Measurements from ENCODE around the gene CUL4B. TPM values are rescaled to one million over a fixed set of nuclear protein-coding genes. Genes with fewer than 3 reads are reported as not detected.
"Not testable (repeated sequence)": the region's sequence is repeated elsewhere in the genome, so short reads cannot be mapped to it uniquely, and the experiment has no call there.

The CUL4B gene
- 36.1 TPM for total RNA-seq

DNA sequence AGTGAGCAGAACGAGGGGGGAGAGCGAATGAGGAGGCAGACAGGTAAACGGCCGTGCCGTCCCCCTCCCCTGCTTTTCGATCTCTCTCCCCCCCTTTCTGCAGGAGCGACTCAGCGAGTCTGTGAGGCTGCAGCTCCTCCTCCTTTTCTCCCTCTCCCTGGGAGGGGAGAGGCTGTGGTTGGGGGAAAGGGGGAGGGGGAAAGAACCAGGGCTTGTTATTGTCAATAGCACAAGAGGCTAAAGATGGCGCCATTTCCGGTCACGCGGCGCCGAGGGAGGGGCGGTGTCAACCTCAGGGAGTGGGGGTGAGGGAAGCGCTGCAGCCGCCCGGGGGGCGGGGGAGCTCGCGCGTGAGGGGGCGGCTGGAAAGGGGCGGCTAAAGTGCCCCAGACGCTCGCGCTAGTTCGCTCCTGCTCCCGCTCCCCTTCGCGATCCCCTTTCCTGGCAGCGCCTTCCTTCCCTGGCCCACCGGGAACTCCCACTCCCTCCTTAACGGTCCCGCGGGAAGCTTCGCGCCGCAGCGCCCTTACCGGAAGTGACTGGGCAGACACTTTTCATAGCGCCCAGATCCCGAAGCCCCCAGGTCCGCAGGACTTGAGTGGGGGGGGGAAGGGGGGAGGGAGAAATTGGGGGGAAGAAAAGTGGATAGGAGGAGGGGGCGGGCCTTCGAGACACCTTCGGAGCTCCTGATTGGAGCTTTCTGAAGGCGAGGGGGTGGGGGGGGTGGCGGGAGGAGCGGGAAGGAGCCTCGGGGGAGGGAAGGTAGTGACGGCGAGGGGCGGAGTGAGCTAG, at the start of gene CUL4B:
Gene CUL4B, minus strand, starts transcription at position 121 of the 792 bp plus-strand sequence. CDS start 324 bp downstream, outside the sequence.
- peak; percentile 92 for DNase-seq (ENCODE audit: low spot score)

DNA sequence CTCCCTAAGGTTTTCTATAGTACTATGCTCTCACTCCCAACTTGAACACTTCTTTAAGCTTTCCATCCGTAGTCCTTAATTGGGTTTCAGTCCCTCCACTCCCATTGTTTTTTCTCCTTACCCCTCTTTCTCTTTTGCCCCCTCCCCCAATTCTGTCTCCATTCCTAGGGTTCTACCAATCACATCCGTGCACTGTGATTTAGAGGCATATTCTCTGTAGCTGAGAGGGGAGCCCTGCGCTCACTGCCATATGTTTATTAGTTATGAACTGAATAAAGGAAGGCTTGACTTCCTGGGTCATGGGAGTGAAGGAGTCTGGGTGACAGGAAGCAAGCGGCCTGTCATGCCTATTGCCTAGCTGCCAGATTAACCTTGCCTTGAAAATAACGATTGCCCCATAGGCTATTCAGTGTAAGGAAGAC, 43.6 kb upstream of the CUL4B start:
- DNase-seq (ENCODE audit: low spot score): no peak

DNA sequence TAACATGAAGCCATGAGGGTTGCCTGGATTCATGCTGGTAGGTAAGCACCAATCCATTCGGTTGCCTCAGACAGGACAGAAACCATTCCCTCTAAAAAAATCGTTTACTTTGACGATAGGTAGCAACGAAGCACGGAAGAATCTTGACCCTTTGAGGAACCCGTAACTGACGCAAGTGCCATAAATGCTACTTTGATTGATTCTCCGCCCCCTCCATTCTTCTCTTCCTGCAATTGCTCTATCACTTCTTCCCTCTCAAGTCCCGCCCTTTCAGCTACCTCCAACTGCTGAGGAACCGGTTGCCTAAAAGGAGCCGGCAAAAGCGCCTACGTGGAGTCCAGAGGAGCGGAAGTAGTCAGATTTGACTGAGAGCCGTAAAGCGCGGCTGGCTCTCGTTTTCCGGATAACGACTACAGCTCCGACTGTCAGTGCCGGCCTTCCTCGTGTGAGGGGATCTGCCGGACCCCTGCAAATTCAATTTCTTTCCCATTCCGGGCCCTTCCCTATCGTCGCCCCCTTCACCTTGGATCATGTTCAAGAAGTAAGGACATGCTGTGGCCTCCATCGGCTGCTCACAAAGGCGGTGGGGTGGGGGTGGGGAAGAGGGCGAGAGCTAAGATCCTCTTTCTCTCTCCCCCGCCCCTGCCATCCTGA, 43.1 kb upstream of the CUL4B start, which contains the start of gene MCTS1:
Gene MCTS1, plus strand, starts transcription at position 395 of the 654 bp plus-strand sequence. Its CDS starts 136 bp downstream, at position 531.
- peak; percentile 86 for DNase-seq (ENCODE audit: low spot score)

DNA sequence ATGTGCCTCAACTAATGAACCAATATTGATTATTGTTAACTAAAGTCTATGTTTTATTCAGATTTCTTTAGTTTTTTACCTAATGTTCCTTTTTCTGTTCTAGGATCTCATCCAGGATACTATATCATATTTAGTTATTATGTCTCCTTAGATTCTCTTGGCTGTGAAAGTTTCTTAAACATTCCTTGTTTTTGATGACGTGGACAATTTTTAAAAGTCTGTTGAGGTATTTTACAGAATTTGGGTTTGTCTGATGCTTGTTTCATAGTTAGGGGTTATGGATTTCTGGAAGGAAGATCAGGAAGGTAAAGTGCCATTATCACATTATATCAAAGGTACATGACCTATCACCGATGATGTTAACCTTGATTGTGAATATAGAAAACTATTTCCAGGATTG, 24.9 kb upstream of the CUL4B start:
- no peak for DNase-seq (ENCODE audit: low spot score)

DNA sequence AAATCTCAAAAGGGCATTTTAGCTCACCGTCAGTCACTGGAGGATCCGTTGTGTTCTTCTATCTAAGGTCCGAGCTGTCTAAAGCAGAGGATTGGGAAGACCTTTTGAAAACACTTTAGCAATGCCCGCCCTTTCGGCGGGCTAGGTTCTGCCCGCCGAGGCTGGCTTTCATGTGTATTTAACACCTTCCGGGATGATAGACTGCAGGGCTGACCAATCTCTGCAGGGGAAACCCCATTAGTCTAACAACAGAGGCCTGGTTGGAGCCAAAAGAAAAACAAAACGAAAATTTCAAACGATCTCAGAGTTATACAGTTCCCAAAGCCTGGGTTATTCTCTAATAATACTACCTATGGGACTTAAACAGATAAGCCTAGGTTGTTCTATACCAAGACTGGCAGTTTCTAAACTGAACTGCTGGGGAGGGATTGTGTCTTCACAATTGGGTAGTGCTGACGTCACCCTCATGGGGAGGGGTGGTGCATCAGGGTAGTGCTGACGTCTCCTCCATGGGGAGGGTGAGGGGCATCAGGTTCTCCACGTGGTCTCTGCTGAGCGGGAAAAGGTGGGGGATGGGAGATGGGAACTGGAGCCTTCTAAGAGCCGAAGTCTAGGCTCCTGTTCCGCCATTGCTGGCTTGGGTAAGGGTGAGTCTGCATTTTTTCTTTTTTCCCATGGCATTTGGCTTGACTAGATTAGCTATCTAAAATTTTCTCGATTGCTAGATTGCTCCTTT, 14.8 kb upstream of the CUL4B start:
- DNase-seq (ENCODE audit: low spot score): no peak

DNA sequence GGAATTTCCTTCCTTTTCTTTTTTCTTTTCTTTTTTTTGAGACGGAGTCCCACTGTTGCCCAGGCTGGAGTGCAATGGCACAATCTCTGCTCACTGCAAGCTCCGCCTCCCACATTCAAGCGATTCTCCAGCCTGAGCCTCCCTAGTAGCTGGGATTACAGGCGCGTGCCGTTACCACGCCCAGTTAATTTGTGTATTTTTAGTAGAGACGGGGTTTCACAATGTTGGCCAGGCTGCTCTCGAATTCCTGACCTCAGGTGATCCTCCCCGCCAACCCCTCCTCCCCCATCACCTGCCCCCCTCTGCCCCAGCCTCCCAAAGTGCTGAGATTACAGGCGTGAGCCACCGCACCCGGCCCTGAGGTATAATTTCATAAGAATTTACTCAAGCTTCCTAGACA, 13.0 kb upstream of the CUL4B start:
- not testable (repeated sequence) for DNase-seq (ENCODE audit: low spot score)

DNA sequence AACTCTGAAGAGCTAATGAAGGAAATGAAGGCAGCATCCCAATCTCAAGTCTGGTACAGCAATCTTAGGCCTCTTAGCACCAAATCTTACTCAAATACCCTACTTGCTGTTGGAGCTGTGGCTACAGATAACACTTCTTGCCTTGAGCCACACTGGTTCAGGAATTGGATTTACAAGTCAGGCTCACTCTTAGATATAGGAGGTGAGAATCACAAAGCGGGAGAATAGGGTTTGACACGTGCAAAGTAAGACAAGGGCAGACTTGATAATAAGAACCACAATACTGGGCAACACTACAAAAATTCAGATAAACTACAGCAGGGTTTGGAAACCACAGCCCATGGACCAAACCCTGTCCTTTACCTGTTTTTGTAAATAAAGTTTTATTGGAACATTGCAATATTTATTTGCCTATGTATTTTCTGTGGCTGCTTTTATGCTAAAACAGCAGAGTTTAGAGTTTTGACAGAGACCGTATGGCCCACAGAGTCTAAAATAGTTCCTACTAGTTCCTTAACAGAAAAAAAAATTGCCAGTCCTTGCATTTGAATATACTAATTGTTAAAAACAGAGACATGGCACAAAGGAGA, 9.3 kb upstream of the CUL4B start:
- no peak for DNase-seq (ENCODE audit: low spot score)

DNA sequence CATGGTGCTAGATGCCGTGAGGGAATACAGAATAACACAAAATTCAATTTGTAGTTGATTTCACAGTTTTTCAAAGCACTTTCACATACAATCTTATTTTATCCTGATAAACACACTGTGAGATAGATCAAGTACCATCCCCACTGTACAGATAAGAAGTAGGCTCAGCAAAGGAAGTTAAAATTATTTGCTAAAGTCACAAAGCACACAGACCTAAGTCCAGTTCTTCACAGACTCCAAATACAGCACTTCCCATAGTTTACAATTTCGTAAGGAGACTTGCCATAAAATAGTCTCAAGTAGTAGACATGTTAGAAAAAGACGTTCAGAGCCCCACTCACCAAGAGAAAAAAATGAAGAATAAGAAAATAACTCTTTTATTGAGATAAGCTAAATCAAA, 7.8 kb upstream of the CUL4B start:
- no peak for DNase-seq (ENCODE audit: low spot score)

DNA sequence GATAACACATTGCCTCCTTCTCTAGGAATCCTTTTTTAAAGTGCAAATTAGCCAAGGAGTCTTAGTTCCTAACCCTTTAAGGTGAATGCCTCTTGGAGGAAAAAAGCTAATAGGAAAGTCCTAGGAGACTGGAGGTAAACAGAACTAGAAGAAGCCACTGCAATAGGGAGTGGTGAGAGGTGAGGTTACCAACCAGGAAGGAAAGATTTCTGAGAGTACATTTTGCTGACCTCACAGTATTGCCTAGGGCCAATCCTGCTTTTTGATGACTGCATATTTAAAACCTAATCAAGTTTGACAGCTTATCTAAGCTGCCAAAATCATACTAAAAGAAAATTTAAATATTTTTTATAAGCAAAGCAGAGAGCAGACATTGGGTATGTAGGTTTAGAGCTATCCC, 7.3 kb upstream of the CUL4B start:
- DNase-seq (ENCODE audit: low spot score): no peak

DNA sequence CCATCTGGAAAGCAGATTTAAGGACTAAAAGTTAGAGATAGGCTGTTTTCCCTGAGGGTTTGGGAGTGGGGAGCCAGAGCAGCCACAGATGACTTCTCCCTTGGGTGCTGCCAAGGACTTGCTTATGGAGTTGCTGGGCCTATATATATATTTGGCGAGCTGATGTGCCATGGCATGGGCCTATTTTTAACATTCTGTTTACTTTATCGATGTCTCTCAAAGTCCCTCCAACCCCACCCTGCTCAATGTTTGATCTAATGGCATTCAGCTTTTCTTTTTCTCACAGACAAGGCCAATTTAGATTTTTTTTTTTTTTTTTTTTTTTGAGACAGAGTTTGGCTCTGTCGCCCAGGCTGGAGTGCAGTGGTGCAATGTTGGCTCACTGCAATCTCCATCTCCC, 6.1 kb upstream of the CUL4B start:
- no peak for DNase-seq (ENCODE audit: low spot score)

DNA sequence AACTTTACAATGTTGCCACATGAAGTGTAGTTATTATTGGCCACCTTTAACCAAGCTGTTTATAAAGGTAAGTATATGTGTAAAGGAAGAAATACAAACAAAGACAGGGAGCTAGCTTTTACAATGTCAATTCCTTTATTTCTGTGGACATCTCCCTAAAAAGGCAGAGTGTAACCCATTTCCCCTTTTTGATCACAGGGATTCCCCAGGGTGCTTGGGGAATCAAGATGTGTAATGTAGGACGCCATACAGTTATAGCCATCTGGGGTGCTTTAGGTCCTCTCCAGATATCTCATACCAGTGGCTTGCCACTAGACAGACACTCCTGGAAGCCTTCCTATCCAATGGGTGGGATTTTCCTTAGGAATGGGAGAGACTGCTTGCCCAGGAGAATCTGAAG, 4.2 kb upstream of the CUL4B start:
- no peak for DNase-seq (ENCODE audit: low spot score)

DNA sequence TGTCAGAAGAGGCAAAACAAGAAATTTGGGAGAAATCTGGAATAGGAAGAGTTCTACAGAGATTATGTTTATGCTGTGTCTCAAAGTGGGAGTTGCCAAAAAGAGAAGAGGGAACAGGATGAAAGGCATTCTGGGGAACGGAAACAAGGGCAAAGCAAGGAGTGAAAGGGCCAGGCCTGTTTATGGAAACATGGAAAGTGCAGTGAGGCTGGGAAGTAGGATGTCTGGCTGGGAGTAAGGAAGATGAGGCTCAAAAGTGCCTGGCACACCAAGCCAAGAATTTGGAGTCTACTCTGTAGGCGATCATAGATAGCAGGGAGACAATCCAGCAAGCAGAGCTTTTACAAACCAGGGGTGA, 1.8 kb upstream of the CUL4B start:
- DNase-seq (ENCODE audit: low spot score): no peak

DNA sequence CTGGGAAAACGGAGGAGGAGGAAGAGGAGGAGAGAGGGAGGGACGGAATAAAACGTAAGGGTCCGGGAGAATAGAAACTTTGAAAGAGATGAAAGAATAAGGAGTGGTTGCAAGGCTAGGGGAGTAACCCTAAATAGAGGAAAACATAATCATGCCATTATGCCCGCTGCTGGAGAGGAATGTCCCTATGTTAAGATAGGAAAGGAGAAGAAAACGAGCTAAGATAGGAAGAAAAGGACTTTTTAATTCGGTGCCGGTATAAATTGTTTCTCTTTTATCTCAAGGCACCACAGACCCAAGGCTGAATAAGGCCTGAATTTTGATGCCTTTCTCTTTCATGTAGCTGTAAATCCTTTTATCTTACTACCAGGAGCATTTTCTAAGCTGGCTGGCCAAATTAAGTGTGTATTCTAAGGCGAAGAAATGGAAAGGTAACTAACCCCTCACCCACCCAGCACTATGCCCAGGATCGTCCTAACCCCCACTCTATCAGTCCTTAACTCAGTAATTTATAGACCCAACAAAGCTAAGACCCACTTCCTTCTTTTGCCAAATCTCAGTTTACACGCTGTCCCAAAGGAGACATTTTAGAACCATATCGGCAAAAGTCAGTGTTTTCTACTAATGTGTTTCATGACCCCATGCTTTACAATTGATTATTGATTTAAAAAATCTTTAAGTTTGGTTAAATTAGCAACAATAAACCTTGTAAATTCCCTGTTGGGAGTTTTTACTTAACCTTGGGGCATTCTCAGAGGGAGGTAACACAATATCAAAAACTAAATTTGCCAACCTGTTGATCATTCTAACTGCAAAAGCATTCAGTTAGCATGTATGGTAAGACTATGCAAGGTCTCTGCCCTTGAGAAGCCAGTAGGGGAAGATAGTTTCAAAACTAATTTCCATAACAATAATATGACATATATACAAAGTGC, 1.1 kb upstream of the CUL4B start:
- DNase-seq (ENCODE audit: low spot score): no peak

DNA sequence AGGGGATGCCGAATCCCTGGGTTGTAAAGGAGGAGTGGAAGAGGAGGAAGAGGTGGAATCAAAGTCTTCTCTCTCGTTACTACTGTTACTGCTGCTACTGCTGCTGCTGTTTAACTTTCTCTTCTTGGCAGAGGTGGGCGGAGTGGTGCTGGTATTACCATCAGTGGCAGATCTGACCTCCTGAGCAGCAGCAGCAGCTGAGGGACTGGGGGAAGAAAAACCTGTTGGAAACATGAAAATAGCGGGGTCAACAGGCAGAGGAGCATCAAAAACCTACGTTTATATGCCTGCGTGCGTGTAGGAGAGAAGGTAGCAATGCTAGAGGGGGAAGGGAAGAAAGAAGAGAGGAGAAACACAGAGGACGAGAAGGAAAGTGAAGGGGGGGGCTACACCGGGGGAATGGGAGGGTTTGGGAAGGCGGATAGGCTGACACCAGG, 339 bp downstream of the CUL4B start:
- DNase-seq (ENCODE audit: low spot score): peak; percentile 16

DNA sequence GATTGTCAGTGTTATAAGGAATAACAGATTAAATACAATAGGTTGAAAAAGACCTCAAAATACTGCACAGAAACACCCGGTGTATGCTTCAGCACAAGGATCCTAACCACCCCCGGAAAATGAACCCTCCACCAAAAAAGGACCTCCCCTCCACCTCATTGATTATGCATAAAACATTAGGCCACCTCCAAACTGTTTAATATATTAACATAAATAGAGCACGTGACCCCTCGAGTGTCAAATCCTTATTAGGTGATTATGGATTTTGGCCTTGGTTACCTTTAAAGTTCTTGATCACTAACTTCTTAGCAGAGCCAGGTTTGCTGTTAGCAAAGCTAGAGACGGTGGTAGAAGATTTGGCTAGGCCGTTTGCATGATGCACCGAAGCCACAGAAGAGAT, 958 bp downstream of the CUL4B start:
- no peak for DNase-seq (ENCODE audit: low spot score)

DNA sequence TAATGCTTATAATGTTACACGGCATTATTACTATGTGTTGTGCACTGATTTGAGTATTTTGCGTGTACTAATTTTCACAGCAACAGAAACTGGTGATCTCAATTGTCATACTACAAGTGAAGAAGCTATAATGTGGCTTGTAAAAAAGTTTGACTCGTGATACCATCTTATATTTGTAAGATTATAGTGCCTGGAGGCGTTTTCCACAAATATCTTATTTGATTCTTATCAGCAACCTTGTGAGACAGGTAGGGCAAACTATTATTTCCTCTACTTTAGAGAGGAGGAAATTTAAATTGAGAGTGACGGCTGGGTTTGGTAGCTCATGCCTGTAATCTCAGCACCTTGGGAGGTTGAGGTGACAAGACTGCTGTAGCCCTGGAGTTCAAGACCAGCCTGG, 4.5 kb downstream of the CUL4B start:
- DNase-seq (ENCODE audit: low spot score): no peak

DNA sequence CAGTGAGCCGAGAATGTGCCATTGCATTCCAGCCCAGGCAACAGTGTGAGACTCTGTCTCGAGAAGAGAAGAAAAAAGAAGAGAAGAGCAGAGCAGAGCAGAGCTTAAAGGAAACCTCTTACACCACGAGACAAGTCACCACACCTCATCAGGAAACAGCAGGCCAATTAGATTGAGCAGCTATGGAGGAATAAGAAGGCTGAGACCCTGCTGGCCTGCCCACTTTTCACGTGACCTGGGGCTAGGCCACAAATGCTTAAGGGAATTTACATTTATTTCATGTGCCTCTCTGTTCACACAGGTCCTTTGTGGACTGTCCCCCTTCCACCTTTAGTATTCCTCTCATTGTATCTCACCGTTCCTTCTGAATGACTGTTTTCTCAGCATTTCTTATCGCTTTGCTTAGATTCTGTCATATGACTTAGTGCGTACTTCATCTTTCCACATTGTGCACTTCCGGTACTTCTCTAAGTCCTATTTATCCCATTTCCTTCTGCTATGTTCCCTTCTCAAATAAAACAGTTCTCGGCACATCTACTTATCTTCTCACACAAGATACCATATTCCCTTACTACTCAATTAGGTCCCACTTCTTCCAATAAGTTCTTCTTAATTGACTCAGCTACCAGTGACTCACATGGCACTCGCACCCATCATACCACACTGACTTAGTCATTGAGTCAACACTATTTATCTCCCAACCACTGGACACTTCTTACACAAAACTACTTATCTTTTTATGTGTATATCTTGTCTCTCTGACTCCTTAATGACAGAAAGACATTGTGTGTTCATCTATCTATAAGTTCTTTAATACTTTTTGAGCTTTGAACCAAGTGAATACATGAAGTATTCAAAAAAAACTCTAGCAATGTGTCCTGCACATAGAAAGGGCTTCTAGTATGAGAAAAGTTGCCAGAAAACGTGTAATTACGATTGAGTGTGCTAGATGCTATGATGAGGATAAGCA, 11.0 kb downstream of the CUL4B start:
- DNase-seq (ENCODE audit: low spot score): no peak

DNA sequence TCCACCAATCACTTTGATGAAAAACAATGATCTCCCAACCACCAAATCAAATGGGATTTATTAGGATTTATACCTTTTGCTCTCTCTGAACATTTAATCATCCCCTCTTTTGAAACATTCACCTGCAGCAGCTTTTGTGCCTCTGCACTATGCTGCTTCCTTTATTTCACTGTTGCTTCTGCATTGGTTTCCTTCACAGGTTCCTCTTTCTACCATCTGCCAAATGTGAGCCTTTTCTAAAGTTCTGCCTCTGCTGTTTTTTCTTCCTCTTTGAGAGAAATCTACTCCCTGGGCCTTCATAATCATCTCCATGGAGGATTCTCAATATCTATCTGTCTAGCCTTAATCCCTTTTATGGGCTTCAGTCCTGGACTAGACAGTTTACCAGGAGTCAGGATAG, 24.7 kb downstream of the CUL4B start:
- no peak for DNase-seq (ENCODE audit: low spot score)

DNA sequence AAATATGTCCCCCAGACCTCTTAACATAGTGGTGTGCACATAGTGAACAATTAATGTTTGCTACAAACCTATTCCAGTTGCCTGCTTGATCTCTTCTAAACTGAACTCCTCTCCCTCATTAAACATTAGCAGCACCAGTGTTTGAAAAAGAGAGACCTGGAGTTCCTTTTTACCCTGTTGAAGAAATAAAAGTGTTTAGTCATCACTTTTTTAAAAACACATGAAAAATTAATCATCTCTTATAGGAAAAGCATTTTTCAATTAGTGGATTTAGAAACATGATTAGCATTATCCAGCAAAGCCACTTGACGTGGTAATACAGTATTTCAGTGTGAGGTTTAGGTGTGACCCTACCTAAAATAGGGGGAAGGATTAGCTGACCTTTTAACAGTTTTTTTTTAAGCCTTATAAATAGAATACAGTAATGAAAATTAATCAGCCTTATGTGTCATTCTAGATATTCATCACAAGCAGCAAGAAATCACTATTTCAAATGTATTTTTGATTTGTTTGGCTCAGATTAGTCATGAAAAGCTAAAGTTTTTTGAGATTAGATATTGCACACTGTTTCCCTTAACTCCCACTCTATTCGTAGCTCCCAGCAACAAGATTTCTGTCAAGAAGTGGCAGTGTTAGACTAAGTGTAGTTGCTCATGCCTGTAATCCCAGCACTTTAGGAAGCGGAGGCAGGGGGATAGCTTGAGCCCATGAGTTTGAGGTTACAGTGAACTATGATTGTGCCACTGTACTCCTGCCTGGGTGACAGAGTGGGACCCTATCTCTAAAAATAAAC, 26.2 kb downstream of the CUL4B start:
- no peak for DNase-seq (ENCODE audit: low spot score)
